H1 (cell line): Measurements from ENCODE around the gene SBSN. TPM values are rescaled to one million over a fixed set of nuclear protein-coding genes. Genes with fewer than 3 reads are reported as not detected.

Experiments used
- CTCF ChIA-PET: fragments of 300-600 bp; sonication (Branson Sonifier 250); formaldehyde crosslinking; loops from one replicate; lab custom pipeline; 2021; ENCODE audit not compliant: partially characterized antibody; lab: Charles Lee
- POLR2A ChIA-PET: fragments of 300-600 bp; sonication (Branson Sonifier 250); formaldehyde crosslinking; loops from one replicate; lab custom pipeline; 2021; ENCODE audit warnings: inconsistent platforms; ENCODE audit not compliant: partially characterized antibody; lab: Charles Lee
- DNase-seq, 2 experiments: peaks; one replicate each; pipeline versions ENCODE4 v3.0.0 to v3.0.0-alpha.2; 2010 to 2022; ENCODE audit warnings: low spot score in 2 of 2, low read depth in 1 of 2, mixed read lengths in 1 of 2
- FAIRE-seq: peaks from 2 replicates; lab custom pipeline; 2011; peaks lifted over from hg19 to GRCh38; lab: Jason Lieb, UNC
- H2AFZ ChIP-seq: 2 replicates; pipeline ENCODE4 v1.8.1; 2012; ENCODE audit warnings: low read length, inconsistent platforms
- H2AK5ac ChIP-seq: 2 replicates; pipeline ENCODE4 v1.6.1; 2013; ENCODE audit warnings: low read depth, low read length
- H2BK120ac ChIP-seq: replicated peaks from 2 replicates; pipeline ENCODE3; 2013; ENCODE audit warnings: low read depth, low read length, inconsistent platforms
- H2BK12ac ChIP-seq: 2 replicates; pipeline ENCODE4 v1.6.1; 2013; ENCODE audit warnings: low read depth, low read length
- H2BK15ac ChIP-seq: 2 replicates; pipeline ENCODE4 v1.6.1; 2013; ENCODE audit warnings: low read length
- H2BK20ac ChIP-seq: 2 replicates; pipeline ENCODE4 v1.6.1; 2013; ENCODE audit warnings: low read length
- H2BK5ac ChIP-seq: 2 replicates; pipeline ENCODE4 v1.6.1; 2013; ENCODE audit warnings: low read depth, low read length
- H3K14ac ChIP-seq: 2 replicates; pipeline ENCODE4 v1.6.1; 2013; ENCODE audit warnings: inconsistent platforms; ENCODE audit not compliant: insufficient read length
- H3K18ac ChIP-seq: 2 replicates; pipeline ENCODE4 v1.6.1; 2013; ENCODE audit warnings: low read length; ENCODE audit errors: extremely low read depth
- H3K23ac ChIP-seq: 2 replicates; pipeline ENCODE4 v1.6.1; 2013; ENCODE audit warnings: inconsistent platforms; ENCODE audit not compliant: insufficient read length
- H3K23me2 ChIP-seq: 2 replicates; pipeline ENCODE4 v1.6.1; 2013; ENCODE audit warnings: low read depth, low read length
- H3K27ac ChIP-seq: 2 replicates; pipeline ENCODE4 v1.6.1; 2011; ENCODE audit warnings: low read depth, low read length, inconsistent platforms
- H3K27me3 ChIP-seq, 4 experiments: replicated peaks in 1 of 4; 1 replicate in 1 of 4; 2 replicates in 3 of 4; pipeline versions ENCODE4 v1.6.1 to v1.8.1; 2011 to 2013; ENCODE audit warnings: low read length in 3 of 4, mild to moderate bottlenecking in 3 of 4, inconsistent platforms in 2 of 4, mixed read lengths in 2 of 4, moderate library complexity in 1 of 4; ENCODE audit not compliant: control insufficient read depth in 3 of 4, insufficient read depth in 3 of 4; ENCODE audit errors: extremely low read depth in 1 of 4
- H3K36me3 ChIP-seq, 4 experiments: 2 replicates each; pipeline versions ENCODE4 v1.6.1 to v1.8.1; 2011 to 2013; ENCODE audit warnings: mild to moderate bottlenecking in 4 of 4, low read length in 3 of 4, moderate library complexity in 2 of 4, control low read depth in 1 of 4, inconsistent platforms in 1 of 4; ENCODE audit not compliant: insufficient read depth in 4 of 4, control insufficient read depth in 2 of 4
- H3K4ac ChIP-seq: replicated peaks from 2 replicates; pipeline ENCODE3; 2013; ENCODE audit warnings: low read length, low read depth, mixed read lengths, inconsistent platforms; ENCODE audit not compliant: insufficient read length
- H3K4me1 ChIP-seq, 4 experiments: replicated peaks in 1 of 4; 1 replicate in 1 of 4; 2 replicates in 3 of 4; pipeline versions ENCODE4 v1.6.1 to v1.8.1; 2011 to 2013; ENCODE audit warnings: low read length in 3 of 4, inconsistent platforms in 2 of 4, mixed read lengths in 1 of 4; ENCODE audit not compliant: insufficient read depth in 4 of 4, control insufficient read depth in 3 of 4
- H3K4me2 ChIP-seq, 2 experiments: 2 replicates each; pipeline versions ENCODE4 v1.6.1 to v1.8.1; 2011 to 2013; ENCODE audit warnings: low read depth in 2 of 2, low read length in 2 of 2, control low read depth in 1 of 2, inconsistent platforms in 1 of 2, mild to moderate bottlenecking in 1 of 2; ENCODE audit not compliant: insufficient read depth in 1 of 2
- H3K4me3 ChIP-seq, 4 experiments: fragments of 200-600, 300-600 bp in 1 of 4; sonication (generic), shearing (Covaris generic), sonication (Bioruptor Twin) in 1 of 4; 2 replicates each; pipeline versions ENCODE4 v1.5.1 to v1.8.1; 2011 to 2016; ENCODE audit warnings: low read length in 4 of 4, low read depth in 3 of 4, control low read depth in 2 of 4, inconsistent platforms in 2 of 4, mild to moderate bottlenecking in 2 of 4, mixed read lengths in 1 of 4, moderate library complexity in 1 of 4; ENCODE audit not compliant: insufficient read depth in 2 of 4; ENCODE audit errors: extremely low read depth in 1 of 4
- H3K56ac ChIP-seq: replicated peaks from 2 replicates; pipeline ENCODE3; 2013; ENCODE audit warnings: low read depth, mild to moderate bottlenecking, mixed read lengths, low read length, inconsistent platforms; ENCODE audit not compliant: insufficient read length
- H3K79me1 ChIP-seq: 2 replicates; pipeline ENCODE4 v1.6.1; 2013; ENCODE audit warnings: low read depth, low read length, control low read depth
- H3K79me2 ChIP-seq, 2 experiments: 2 replicates each; pipeline versions ENCODE4 v1.6.1 to v1.8.1; 2012 to 2013; ENCODE audit warnings: low read length in 2 of 2, mild to moderate bottlenecking in 2 of 2, inconsistent platforms in 1 of 2; ENCODE audit not compliant: insufficient read depth in 2 of 2, control insufficient read depth in 1 of 2
- H3K9ac ChIP-seq, 4 experiments: replicated peaks in 1 of 4; 1 replicate in 1 of 4; 2 replicates in 3 of 4; pipeline versions ENCODE4 v1.6.1 to v1.8.1; 2011 to 2013; ENCODE audit warnings: low read depth in 3 of 4, low read length in 3 of 4, control low read depth in 2 of 4, mild to moderate bottlenecking in 2 of 4, moderate library complexity in 2 of 4, inconsistent platforms in 1 of 4; ENCODE audit errors: extremely low read depth in 1 of 4
- H3K9me3 ChIP-seq, 2 experiments: 2 replicates each; pipeline versions ENCODE4 v1.6.1 to v1.8.1; 2012 to 2013; ENCODE audit warnings: mild to moderate bottlenecking in 2 of 2, moderate library complexity in 2 of 2, control low read depth in 1 of 2, inconsistent platforms in 1 of 2, low read depth in 1 of 2, low read length in 1 of 2, mixed read lengths in 1 of 2; ENCODE audit not compliant: insufficient read depth in 2 of 2
- H4K20me1 ChIP-seq, 2 experiments: replicated peaks in 1 of 2; 2 replicates each; pipeline versions ENCODE3 to v1.8.1; 2011 to 2013; ENCODE audit warnings: inconsistent platforms in 2 of 2, low read length in 2 of 2, mild to moderate bottlenecking in 1 of 2; ENCODE audit not compliant: insufficient read depth in 2 of 2, control insufficient read depth in 1 of 2
- H4K5ac ChIP-seq: 2 replicates; pipeline ENCODE4 v1.6.1; 2013; ENCODE audit warnings: low read length, low read depth, mixed read lengths, inconsistent platforms; ENCODE audit not compliant: insufficient read length
- H4K8ac ChIP-seq: 2 replicates; pipeline ENCODE4 v1.8.0; 2013; ENCODE audit warnings: mild to moderate bottlenecking, moderate library complexity, low read length, inconsistent platforms; ENCODE audit not compliant: insufficient read depth; ENCODE audit errors: extremely low read depth
- H4K91ac ChIP-seq: replicated peaks from 2 replicates; pipeline ENCODE3; 2013; ENCODE audit warnings: low read length, mixed read lengths, inconsistent platforms; ENCODE audit not compliant: insufficient read length
- CBX5 ChIP-seq: fragments of 300-800, 300-1000 bp; sonication (generic); IDR thresholded peaks from 2 replicates; pipeline ENCODE4 v1.7.1; 2016; ENCODE audit warnings: antibody characterized with exemption, low read length, low read depth
- CEBPB ChIP-seq: IDR thresholded peaks from 2 replicates; pipeline ENCODE4 v1.6.1; 2012; ENCODE audit warnings: low read depth, low read length
- JUN ChIP-seq: IDR thresholded peaks from 2 replicates; pipeline ENCODE4 v1.6.1; 2011; ENCODE audit warnings: low read depth, mild to moderate bottlenecking, improper control_type of control experiment, low read length
- KDM5A ChIP-seq: fragments of 200-600 bp; IDR thresholded peaks from 2 replicates; pipeline ENCODE4 v1.7.1; 2012; ENCODE audit warnings: mild to moderate bottlenecking, low read length, inconsistent platforms, mixed read lengths
- RXRA ChIP-seq: IDR thresholded peaks from 2 replicates; pipeline ENCODE4 v1.6.1; 2011; ENCODE audit warnings: low read depth, mild to moderate bottlenecking, low read length, moderate library complexity; ENCODE audit not compliant: insufficient read depth
- SIX5 ChIP-seq: IDR thresholded peaks from 2 replicates; pipeline ENCODE4 v1.6.1; 2011; ENCODE audit warnings: mild to moderate bottlenecking, low read depth, low read length
- TAF1 ChIP-seq: IDR thresholded peaks from 2 replicates; pipeline ENCODE4 v1.6.1; 2011; ENCODE audit warnings: mild to moderate bottlenecking, low read depth, low read length
- TCF12 ChIP-seq: IDR thresholded peaks from 2 replicates; pipeline ENCODE4 v1.6.1; 2011; ENCODE audit warnings: low read depth, mild to moderate bottlenecking, low read length
- WGBS, 2 experiments: shearing (Covaris generic) in 1 of 2; methylation state at CpG; one replicate each; pipeline versions ENCODE4 v1.1.6 to v1.1.7; 2013 to 2015; ENCODE audit warnings: low lambda C conversion rate in 2 of 2, mixed read lengths in 2 of 2, inconsistent platforms in 1 of 2, low coverage in 1 of 2, missing lambda C conversion rate in 1 of 2; ENCODE audit not compliant: insufficient replicate concordance in 2 of 2, insufficient coverage in 1 of 2, insufficient read length in 1 of 2; ENCODE audit errors: extremely low coverage in 1 of 2, missing lambda C conversion rate in 1 of 2; 5-methylcytosine and 5-hydroxymethylcytosine counted together
- polyA plus RNA-seq, 7 experiments: library from polyadenylated mRNA; depleted of rRNA in 3 of 7; stranded (reverse) in 5 of 7; unstranded in 2 of 7; fragments of >200 nt in 5 of 7; fragments of 200-250 nt in 2 of 7; gene quantifications; 1 replicate in 5 of 7; 2 replicates in 1 of 7; 4 replicates in 1 of 7; pipeline versions ENCODE4 v1.2.1 to v1.2.3, GENCODE V29; 2011 to 2013; ENCODE audit warnings: missing spikeins in 2 of 7, mixed read lengths in 2 of 7
- total RNA-seq: library from RNA; stranded (reverse); fragmentation: NEBNext Ultra II Directional; extraction: Animal tissue kit (Norgen Biotek cat#: 25700); gene quantifications from 2 replicates; pipeline ENCODE4 v1.2.1, GENCODE V29; 2021
- TF ChIP-seq, protein P1 (sequence below): IDR thresholded peaks from 2 replicates; pipeline ENCODE4 v1.6.1; 2011; ENCODE audit warnings: low read depth, mild to moderate bottlenecking, low read length; ENCODE audit not compliant: insufficient read depth

The SBSN gene
- total and polyA plus RNA-seq, 2 of the 8 experiments (the other 6 are each of a cell fraction or from before 2014, with no cell fraction given) = not detected

DNA sequence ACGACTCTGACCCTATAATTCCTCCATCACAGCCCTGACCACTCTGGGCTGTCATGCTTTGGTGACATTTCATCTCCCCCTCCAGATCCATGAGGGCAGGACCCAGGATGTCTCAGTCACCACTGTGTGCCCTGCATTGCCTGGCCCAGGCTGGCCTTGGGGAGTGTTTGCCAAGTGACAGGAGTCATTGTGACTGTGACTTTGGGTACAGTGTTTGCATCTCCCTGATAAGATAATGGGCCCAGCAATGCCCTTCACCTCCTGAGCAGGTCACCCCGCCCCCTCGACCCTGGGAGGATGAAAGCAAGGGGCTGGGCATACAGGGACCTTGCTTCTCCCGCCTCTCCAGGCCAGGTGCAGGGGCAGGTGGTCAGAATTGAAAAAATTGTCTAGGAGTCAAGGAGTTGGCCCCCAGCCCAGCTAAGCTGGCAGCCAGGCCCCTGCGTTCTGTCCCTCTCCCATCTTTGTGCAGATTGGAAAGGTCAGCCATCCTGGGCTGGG lies 41.2 kb upstream of the SBSN start:
- Histone ChIP-seq H3K4me3 (no peak overlapping the region), H3K27me3 (no peaks in the 10 kb centered on the region; a peak in 1 of 7 replicates), H2BK120ac (no peak overlapping the region), H4K20me1 (no peaks in the 10 kb centered on the region), H3K4me2 (no peak overlapping the region), H3K9me3 (no peaks in the 10 kb centered on the region), H4K91ac (no peak overlapping the region), H3K56ac (no peak overlapping the region), H3K27ac (no peak overlapping the region), H2AFZ (no peak overlapping the region), H2BK5ac (no peak overlapping the region), H3K23me2 (no peaks in the 10 kb centered on the region), H2BK20ac (no peak overlapping the region), H3K14ac (no peak overlapping the region), H3K79me1 (no peaks in the 10 kb centered on the region), H3K79me2 (no peaks in the 10 kb centered on the region), H2BK12ac (no peak overlapping the region), H3K4me1 (peaks cover 0 to 4% (median 0%) of the 10 kb centered on the region in 4 experiments; a peak in 1 of 7 replicates), H4K8ac (no peak overlapping the region), H3K9ac (no peak overlapping the region), H3K18ac (no peak overlapping the region), H3K36me3 (no peaks in the 10 kb centered on the region), H3K23ac (no peak overlapping the region), H2AK5ac (peak overlapping the region; percentile 56; the same call in 1 of the 2 replicates), H2BK15ac (no peak overlapping the region), H3K4ac (no peak overlapping the region), H4K5ac (no peak overlapping the region)
- CTCF ChIA-PET = interaction anchor here (2.3 kb wide), 1 partner anchor 23 kb away, joined by 9 read pairs; no protein-coding TSS in a partner anchor
- TF ChIP-seq CEBPB (no peak), TCF12 (no peak), KDM5A (no peak), RXRA (no peak), SIX5 (no peak), CBX5 (no peak), JUN (no peak), TAF1 (no peak)
- TF ChIP-seq, protein P1, sequence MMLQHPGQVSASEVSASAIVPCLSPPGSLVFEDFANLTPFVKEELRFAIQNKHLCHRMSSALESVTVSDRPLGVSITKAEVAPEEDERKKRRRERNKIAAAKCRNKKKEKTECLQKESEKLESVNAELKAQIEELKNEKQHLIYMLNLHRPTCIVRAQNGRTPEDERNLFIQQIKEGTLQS = no peak
- FAIRE-seq (no peak), DNase-seq (no peak)
- POLR2A ChIA-PET = interaction anchor here (1.1 kb wide), 1 partner anchor 18 kb away, joined by 4 read pairs; no protein-coding TSS in a partner anchor
- WGBS, 2 experiments = 80% methylated on average over 5 of the region's 5 CpGs; no CpG with 5 or more reads in 1 of the 2 experiments
